HG03196 (cell line): ENCODE measurements around the gene TGFB2.

Source experiments
- ATAC-seq: cut with Tn5 transposase; IDR thresholded peaks from one replicate; pipeline ENCODE4 v1.9.1; 2021; ENCODE audit not compliant: unreplicated experiment

TGFB2 gene

DNA sequence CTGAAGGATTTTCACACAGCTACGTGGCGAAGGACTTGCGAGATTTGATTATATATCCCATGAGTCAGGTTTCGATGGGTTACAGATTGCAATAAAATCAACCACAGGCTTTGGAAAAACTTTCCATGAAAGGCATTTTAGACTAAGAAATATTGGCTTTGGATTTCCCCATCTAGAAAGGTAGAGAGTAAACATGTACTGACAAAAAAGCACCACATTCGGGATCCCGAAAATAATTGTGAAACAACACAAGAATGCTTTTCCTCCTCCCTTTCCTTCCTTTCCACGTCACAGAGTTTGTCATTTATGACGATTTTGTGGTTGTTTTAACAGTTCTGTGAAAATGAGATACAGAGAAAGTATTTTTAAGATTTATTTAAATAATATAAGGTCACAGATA lies 38.5 kb downstream of the TGFB2 start:
- ATAC-seq, result no peak

DNA sequence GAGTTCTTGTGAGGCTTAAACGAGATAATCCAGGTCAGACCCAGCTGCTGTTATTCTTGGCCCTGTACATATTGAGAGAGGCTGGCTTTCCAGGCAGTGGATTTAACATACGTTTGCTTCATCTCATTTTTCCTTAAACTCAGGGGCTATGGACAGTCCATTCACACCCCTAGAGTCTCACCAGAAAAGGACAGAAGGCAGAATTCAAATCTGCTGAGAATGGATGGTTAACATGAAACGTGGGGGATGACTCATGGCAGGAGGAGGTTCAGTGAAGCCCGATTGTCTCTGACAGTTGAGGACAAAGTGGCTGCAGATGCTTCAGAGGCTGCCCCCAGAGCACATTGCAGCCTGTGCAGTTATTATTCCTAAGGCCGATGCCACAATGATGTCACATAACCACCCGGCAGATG lies 39.5 kb downstream of the TGFB2 start:
- ATAC-seq, result no peak

DNA sequence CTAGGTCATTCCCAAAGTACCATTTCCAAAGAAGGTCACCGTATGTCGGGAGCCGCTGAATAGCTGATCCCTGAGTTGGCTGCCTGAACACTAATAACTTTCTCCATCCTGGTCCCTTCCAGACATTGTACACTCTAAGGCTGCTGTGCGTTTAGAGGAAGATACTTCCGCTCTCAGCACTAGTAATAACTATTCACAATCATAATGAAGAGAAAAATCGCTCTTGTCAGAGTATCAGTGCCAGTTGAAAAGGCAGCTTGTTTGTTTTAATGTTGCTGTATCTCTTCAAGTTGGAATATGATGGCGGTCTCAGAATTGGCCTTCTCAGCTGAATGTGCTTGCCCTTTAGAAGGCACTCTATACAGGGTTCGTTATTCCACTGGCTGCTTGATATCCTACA lies 43.5 kb downstream of the TGFB2 start:
- ATAC-seq, result no peak

GRCh38 chr1:218390618-218391017 lies 45.5 kb downstream of the TGFB2 start:
- no peak for ATAC-seq

- ATAC-seq, result no peak
Measured at GRCh38 chr1:218392780-218393179, 47.6 kb downstream of the TGFB2 start.

- ATAC-seq, result no peak
Measured at GRCh38 chr1:218394416-218394815, 49.3 kb downstream of the TGFB2 start.

- ATAC-seq, result no peak
Measured at GRCh38 chr1:218394989-218395388, 49.9 kb downstream of the TGFB2 start.

DNA sequence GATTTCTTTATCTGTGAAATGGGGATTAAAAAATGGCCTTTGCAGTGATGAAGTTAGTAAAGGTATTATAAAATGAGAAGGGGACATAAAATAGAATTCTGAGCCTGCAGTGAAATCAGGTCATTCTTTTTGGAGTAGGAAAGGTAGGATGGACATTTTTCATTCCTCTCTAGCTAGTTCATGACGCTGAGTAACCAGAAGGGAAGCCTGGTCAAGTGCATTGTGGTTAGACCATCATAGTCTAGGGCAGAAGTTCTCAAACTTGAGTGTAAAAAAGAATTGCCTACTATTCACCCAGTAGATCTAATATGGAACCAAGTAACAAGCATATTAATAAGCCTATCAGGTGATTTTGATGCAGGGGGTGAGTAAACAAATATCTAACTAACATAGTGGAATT lies 50.8 kb downstream of the TGFB2 start:
- no peak for ATAC-seq

DNA sequence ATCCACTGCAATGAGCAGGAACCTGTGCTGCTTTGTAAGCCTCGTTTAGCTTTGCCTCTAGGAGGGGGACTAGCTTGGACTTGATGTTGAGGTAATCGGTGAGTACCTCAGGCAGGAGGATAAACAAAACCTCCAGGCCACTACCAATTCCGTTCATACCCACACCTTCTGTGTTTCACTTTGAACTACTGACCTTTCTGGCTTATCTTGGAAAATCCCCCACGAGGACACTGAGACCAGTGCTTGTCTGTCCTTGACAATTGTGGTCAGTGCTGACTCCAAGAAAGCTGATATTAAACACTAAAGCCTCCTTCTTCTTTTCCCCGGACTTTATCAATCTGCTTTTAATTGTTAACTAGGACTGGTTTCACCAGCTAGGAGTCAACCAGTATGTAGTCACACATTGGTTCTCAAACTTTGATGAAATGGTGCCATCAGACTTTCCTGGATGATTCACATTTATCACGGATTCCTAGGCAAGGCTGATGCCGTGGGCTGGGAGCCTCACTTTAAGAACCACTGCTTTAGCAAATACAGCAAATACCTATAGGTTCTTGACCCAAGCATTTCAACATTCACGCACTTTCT lies 52.7 kb downstream of the TGFB2 start:
- no peak for ATAC-seq

- ATAC-seq, result no peak
Measured at GRCh38 chr1:218400624-218401023, 55.5 kb downstream of the TGFB2 start.

GRCh38 chr1:218401441-218401997 lies 56.4 kb downstream of the TGFB2 start:
- no peak for ATAC-seq

- no peak for ATAC-seq
Measured at GRCh38 chr1:218401998-218402785, 57.1 kb downstream of the TGFB2 start.

DNA sequence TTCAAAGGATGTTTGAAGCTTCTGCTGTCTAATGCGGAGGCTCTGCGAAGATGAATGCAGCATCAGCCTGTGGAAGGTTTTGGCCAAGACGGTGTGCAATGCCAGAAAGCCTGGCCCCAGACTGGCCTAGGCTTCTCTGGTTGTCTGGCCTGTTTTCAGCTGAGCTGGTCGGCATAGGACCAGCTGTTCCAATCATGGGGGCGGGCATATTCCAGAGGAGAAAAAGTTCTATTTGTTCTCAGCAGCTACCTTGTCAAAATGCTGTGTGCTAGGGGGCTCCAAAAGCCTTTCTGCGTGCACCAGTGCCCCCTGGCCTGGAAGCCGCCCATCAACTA lies 57.6 kb downstream of the TGFB2 start:
- no peak for ATAC-seq

DNA sequence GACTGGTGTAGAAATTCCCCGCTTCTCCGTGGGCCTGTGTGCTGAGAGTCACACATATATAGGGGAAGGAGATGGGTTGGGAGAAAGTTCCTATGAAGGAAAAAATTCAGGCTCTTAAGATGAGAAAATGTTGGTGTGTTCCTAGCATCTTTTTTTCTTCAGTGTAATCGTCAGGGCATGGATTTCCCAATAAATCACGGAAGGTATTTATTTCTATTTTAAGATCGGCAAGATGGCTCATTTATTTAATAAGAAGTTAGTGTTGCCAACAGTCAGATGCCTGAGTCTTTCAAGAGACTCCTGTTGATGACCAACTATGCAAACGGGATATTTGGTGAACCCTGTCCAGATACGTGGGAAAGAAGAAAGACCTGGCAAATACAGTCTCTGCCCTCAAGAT lies 58.2 kb downstream of the TGFB2 start:
- no peak for ATAC-seq

- no peak for ATAC-seq
Measured at GRCh38 chr1:218407630-218408029, 62.5 kb downstream of the TGFB2 start.

GRCh38 chr1:218408135-218408534 lies 63.0 kb downstream of the TGFB2 start:
- ATAC-seq, result no peak

DNA sequence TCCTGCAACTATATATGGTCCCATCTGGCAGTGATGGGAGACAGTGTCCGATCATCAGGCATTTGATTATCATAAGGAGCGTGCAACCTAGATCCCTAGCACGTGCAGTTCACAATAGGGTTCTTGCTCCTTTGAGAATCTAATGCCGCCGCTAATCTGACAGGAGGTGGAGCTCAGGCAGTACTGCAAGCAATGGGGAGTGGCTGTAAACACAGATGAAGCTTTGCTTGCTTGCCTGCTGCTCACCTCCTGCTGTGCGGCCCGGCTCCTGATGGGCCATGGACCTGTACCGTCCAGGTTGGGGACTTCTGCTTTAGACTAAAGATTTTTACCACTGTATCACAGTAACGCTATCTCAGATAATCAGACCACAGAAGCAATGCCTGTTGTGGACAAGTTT lies 63.8 kb downstream of the TGFB2 start:
- no peak for ATAC-seq

DNA sequence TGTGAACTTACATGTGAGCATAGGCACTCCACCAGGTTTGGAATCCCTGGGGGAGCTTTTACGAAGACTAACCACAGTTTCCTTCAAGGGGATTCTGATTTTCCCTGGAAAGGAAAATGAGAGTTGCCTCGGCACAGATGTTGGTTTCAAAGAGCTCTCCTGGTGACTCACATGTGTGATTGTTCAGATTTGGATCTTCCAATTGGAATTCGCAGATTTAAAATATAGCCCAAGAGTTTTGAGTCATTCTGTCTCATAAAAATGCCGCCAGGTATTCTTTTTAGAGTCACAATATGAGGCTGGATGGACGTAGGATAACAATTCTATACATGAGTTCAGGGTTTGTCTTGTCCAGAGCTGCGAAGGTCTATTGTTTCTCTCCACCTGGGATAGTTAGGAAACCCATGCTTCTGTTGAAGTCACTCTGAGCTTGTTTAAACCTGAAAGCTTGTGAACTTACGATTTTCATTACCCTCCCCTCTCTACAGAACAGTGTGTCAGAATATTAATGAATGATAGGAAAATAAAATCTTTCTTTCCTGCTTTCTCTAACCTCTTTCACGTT lies 64.9 kb downstream of the TGFB2 start:
- ATAC-seq, result no peak

- ATAC-seq, result no peak
Measured at GRCh38 chr1:218411101-218411500, 66.0 kb downstream of the TGFB2 start.

DNA sequence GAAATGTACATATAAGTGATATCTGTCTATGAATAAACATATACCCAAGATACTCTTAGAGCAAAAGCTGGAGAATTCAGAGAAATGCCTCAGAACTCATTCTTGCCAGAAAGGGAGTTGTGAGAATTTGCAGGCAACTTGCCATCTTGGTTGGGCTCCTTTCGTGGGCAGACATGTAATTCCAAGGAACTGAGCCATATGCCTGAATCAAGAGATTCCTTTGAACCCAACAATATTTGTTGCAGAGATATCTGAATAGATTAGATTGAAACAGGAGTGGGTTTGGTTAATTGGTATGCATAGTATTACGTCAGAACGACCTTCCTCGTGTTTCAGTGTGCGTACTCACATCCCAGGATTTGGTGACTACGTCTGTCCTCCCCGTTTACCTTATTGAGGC lies 67.0 kb downstream of the TGFB2 start:
- no peak for ATAC-seq

GRCh38 chr1:218413179-218413578 lies 68.0 kb downstream of the TGFB2 start:
- no peak for ATAC-seq

- no peak for ATAC-seq
Measured at GRCh38 chr1:218414060-218414728, 69.1 kb downstream of the TGFB2 start.
